Ascending aorta (tissue), 2 donors: ENCODE data around the gene KCNC3. TPM values are rescaled to one million over a fixed set of nuclear protein-coding genes. Genes with fewer than 3 reads are reported as not detected.

Experiments
- DNase-seq, 2 donors: peaks; one replicate each; pipeline ENCODE4 v3.0.0-alpha.2; 2019; ENCODE audit warnings: low spot score in 2 of 2
- H3K27ac ChIP-seq, 2 donors: fragments of 200-600 bp; sonication (generic); one replicate each; pipeline ENCODE4 v1.5.1; 2016 to 2017; ENCODE audit warnings: mild to moderate bottlenecking in 1 of 2
- H3K27me3 ChIP-seq: fragments of 200-600 bp; sonication (generic); one replicate; pipeline ENCODE4 v1.5.1; 2017
- H3K36me3 ChIP-seq, 2 donors: fragments of 200-600 bp; sonication (generic); one replicate each; pipeline ENCODE4 v1.5.1; 2016
- H3K4me1 ChIP-seq, 2 donors: fragments of 200-600 bp; sonication (generic); one replicate each; pipeline ENCODE4 v1.5.1; 2016 to 2017; ENCODE audit warnings: mild to moderate bottlenecking in 1 of 2
- H3K4me3 ChIP-seq, 2 donors: fragments of 200-600 bp; sonication (generic); one replicate each; pipeline ENCODE4 v1.5.1; 2016 to 2017; ENCODE audit warnings: mild to moderate bottlenecking in 1 of 2
- H3K9me3 ChIP-seq, 2 donors: fragments of 200-600 bp; sonication (generic); one replicate each; pipeline ENCODE4 v1.5.1; 2016
- CTCF ChIP-seq, 3 experiments: fragments of 200-600 bp in 2 of 3; fragments of 450-650 bp in 1 of 3; sonication (generic) in 2 of 3; IDR thresholded peaks; one replicate each; pipeline ENCODE4 v1.5.1; 2016 to 2019; ENCODE audit warnings: antibody characterized with exemption in 3 of 3, mild to moderate bottlenecking in 1 of 3, moderate library complexity in 1 of 3
- intact Hi-C: fragments of 100-400 bp; cut with DNase I; formaldehyde crosslinking; loops from one replicate; pipeline ENCODE4 v1.15.1; 2023
- total RNA-seq: library from RNA; depleted of rRNA; stranded (reverse); fragments of >200 nt; gene quantifications from one replicate; pipeline ENCODE4 v1.1.0, GENCODE V29; 2016

KCNC3 gene
- total RNA-seq, 1 donor from 2014 or later: 3.8 TPM

GRCh38 chr19:50269653-50270052 lies 59.5 kb downstream of the KCNC3 start:
- H3K4me3 ChIP-seq: no peak overlapping the region
- H3K27me3 ChIP-seq: no peaks in the 10 kb centered on the region
- intact Hi-C loops: no loop called here
- no peak for TF ChIP-seq CTCF (IDR thresholded peaks at IDR 0.05)
- no peaks in the 10 kb centered on the region for H3K4me1 ChIP-seq
- no peak for DNase-seq
- no peaks in the 10 kb centered on the region for H3K36me3 ChIP-seq
- H3K9me3 ChIP-seq: no peaks in the 10 kb centered on the region
- H3K27ac ChIP-seq: no peak overlapping the region

- Histone ChIP-seq H3K36me3 (no peaks in the 10 kb centered on the region), H3K27me3 (no peaks in the 10 kb centered on the region), H3K4me1 (no peaks in the 10 kb centered on the region), H3K9me3 (no peaks in the 10 kb centered on the region), H3K4me3 (no peak overlapping the region), H3K27ac (no peak overlapping the region)
- intact Hi-C loops: no loop called here
- no peak for TF ChIP-seq CTCF (IDR thresholded peaks at IDR 0.05)
- DNase-seq: no peak
Measured at GRCh38 chr19:50268501-50268900, 60.7 kb downstream of the KCNC3 start.

- no peak for TF ChIP-seq CTCF (IDR thresholded peaks at IDR 0.05)
- H3K27me3 ChIP-seq: no peaks in the 10 kb centered on the region
- intact Hi-C loops: no loop called here
- no peak overlapping the region for H3K27ac ChIP-seq
- H3K4me3 ChIP-seq: no peak overlapping the region
- no peaks in the 10 kb centered on the region for H3K36me3 ChIP-seq
- no peaks in the 10 kb centered on the region for H3K9me3 ChIP-seq
- no peaks in the 10 kb centered on the region for H3K4me1 ChIP-seq
- no peak for DNase-seq
Measured at GRCh38 chr19:50268041-50268440, 61.1 kb downstream of the KCNC3 start.

GRCh38 chr19:50266896-50267295 lies 62.3 kb downstream of the KCNC3 start:
- no peak overlapping the region for H3K4me3 ChIP-seq
- H3K9me3 ChIP-seq: no peaks in the 10 kb centered on the region
- no peak overlapping the region for H3K27ac ChIP-seq
- DNase-seq: no peak
- H3K27me3 ChIP-seq: no peaks in the 10 kb centered on the region
- no peaks in the 10 kb centered on the region for H3K36me3 ChIP-seq
- intact Hi-C loops: no loop called here
- no peak for TF ChIP-seq CTCF (IDR thresholded peaks at IDR 0.05)
- H3K4me1 ChIP-seq: no peaks in the 10 kb centered on the region

GRCh38 chr19:50266041-50266440 lies 63.1 kb downstream of the KCNC3 start:
- no peak for DNase-seq
- Histone ChIP-seq H3K36me3 (peaks cover 0 to 4% of the 10 kb centered on the region in 2 donors), H3K4me1 (no peaks in the 10 kb centered on the region), H3K9me3 (no peaks in the 10 kb centered on the region), H3K27ac (no peak overlapping the region), H3K27me3 (no peaks in the 10 kb centered on the region), H3K4me3 (no peak overlapping the region)
- intact Hi-C loops: no loop called here
- no peak for TF ChIP-seq CTCF (IDR thresholded peaks at IDR 0.05)

- no peaks in the 10 kb centered on the region for H3K4me1 ChIP-seq
- no peak overlapping the region for H3K27ac ChIP-seq
- H3K4me3 ChIP-seq: no peak overlapping the region
- no peak for DNase-seq
- H3K27me3 ChIP-seq: no peaks in the 10 kb centered on the region
- H3K9me3 ChIP-seq: no peaks in the 10 kb centered on the region
- no peak for TF ChIP-seq CTCF (IDR thresholded peaks at IDR 0.05)
- intact Hi-C loops: no loop called here
- peaks cover 0 to 4% of the 10 kb centered on the region in 2 donors for H3K36me3 ChIP-seq
Measured at GRCh38 chr19:50264483-50265186, 64.5 kb downstream of the KCNC3 start.
